Activated naive CD4-positive, alpha-beta T cell treated with anti-CD3 and anti-CD28 coated beads, Interleukin-2, amount 50 U/mL, for 24 hours (primary cell): ENCODE data around the gene METTL14.

Experiments used
- H3K27ac Mint-ChIP-seq: one replicate; pipeline ENCODE4 v1.8.0; 2021; ENCODE audit warnings: mild to moderate bottlenecking, mixed read lengths
- H3K27me3 Mint-ChIP-seq: one replicate; pipeline ENCODE4 v1.8.0; 2021; ENCODE audit warnings: mixed read lengths
- H3K36me3 Mint-ChIP-seq: one replicate; pipeline ENCODE4 v1.8.0; 2021; ENCODE audit warnings: mixed read lengths
- H3K4me1 Mint-ChIP-seq: one replicate; pipeline ENCODE4 v1.8.0; 2021; ENCODE audit warnings: mixed read lengths
- H3K4me3 Mint-ChIP-seq: one replicate; pipeline ENCODE4 v1.8.0; 2021; ENCODE audit warnings: mild to moderate bottlenecking, mixed read lengths
- H3K9me3 Mint-ChIP-seq: one replicate; pipeline ENCODE4 v1.8.0; 2021; ENCODE audit warnings: mixed read lengths

METTL14 gene

DNA sequence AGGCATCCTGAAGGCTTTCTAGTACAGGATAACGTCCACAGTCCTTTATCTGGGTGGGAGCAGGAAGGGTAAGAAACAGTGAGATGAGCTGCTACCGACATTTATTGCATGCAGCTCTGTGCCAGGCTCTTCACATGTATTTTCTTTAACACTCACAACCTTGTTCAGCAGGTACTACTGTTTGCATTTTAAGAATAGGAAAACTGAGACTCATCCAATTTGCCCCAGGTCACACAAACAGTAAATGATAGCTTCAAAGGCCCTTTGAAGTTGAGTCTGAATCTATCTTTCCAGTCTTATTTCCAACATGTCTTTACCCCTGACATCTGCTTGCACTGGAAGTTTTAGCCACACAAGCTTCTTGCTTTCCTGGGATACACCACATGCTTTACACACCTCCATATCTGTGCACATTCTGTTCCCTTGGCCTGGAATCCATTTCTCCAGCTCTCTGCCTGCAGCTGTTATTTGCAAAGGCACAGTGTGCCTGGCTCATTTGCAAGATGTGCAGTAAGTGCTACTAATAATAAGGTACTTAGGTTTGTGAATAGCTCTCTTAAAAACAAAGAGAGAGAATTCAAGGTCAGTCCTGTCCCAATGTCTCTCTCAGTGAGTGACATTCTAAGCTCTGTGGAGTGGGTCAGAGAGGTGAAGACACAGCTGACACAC lies 61.2 kb downstream of the METTL14 start:
- Mint-ChIP-seq H3K4me1 (no peaks in the 10 kb centered on the region), H3K27ac (no peak overlapping the region), H3K36me3 (peaks cover 9% of the 10 kb centered on the region), H3K27me3 (no peaks in the 10 kb centered on the region), H3K4me3 (no peak overlapping the region), H3K9me3 (no peaks in the 10 kb centered on the region)

DNA sequence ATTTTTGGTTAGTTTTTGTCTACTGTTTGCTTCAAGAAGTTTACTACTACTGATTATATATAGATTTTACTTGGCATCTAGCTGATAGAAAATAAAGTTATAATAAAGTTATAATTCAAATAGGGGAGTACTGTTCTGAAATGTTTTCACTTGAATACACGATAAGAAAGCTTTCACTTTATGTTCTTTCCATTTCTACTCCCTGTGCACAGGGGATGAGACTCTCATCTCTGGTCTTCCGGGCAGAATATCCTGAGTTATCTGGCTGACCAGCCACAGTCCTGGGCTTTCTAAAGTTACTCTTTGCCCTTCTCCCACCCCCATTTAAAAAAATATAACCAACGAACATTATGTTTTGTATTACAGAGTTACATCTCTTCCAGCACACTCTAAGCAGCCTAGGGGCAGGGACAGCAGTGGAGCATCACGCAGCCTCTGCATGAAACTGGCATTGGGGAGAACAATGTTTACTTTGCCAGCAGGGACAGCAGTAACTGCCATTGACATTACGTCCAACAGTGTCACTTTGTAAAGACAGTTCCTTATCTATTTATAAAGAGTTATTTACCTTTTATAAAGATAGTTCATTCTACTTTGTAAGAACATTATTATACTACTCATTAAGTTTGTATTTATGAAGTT lies 64.3 kb downstream of the METTL14 start:
- Mint-ChIP-seq H3K4me3 (no peak overlapping the region), H3K27me3 (no peaks in the 10 kb centered on the region), H3K4me1 (no peaks in the 10 kb centered on the region), H3K9me3 (no peaks in the 10 kb centered on the region), H3K36me3 (peaks cover 12% of the 10 kb centered on the region), H3K27ac (no peak overlapping the region)

DNA sequence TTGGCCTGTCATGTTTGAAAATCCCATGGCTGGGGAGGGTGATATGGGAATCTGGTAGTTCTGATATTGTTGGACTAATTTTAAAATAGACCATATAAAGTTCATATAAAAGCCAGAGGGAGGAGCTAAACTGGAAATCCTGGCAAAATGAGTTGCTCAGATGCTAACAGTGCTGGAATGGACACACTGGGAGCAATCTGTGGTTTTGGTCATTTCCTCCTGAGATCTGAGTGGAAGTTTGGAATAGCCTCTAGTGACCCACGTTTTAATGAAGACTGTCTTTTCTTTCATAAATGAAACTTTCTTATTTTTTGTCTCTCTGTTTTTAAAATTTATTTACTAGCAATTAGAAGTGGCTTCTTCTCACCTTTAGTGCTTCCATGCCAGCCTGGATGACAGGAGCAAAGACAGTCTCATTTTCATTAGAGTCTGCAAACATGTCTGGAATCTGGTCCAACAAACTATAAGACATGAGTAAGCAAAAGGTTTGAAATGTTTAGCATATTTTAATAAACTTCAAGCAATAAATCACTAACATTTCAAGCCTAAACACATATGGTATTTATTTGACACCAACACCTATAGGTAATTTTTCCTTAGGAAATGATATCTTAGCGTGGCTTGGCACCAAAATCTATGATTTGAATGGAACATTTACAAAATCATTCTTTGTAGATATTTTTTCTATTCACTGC lies 66.6 kb downstream of the METTL14 start:
- no peak overlapping the region for H3K4me3 Mint-ChIP-seq
- peaks cover 11% of the 10 kb centered on the region for H3K36me3 Mint-ChIP-seq
- no peaks in the 10 kb centered on the region for H3K4me1 Mint-ChIP-seq
- no peaks in the 10 kb centered on the region for H3K27me3 Mint-ChIP-seq
- H3K27ac Mint-ChIP-seq = no peak overlapping the region
- H3K9me3 Mint-ChIP-seq = no peaks in the 10 kb centered on the region

DNA sequence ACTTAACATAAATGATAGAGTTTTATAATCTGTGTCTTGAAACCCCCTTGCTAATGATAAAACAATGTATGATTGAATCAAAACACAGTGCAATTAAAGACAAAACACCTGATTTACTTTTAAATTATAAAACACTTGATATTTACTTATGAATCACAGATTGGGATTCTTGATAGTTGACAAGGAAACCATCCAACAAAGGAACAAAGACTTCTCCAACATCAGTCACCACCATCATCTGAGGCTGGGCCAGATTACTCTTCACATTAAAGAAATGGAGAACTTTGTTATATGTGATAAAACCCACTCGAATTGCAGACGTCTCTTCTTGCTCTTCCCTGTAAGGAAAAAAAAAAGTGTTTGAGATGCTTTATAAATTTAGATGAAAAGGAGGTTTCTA lies 67.4 kb downstream of the METTL14 start:
- Mint-ChIP-seq H3K27me3 (no peaks in the 10 kb centered on the region), H3K4me1 (no peaks in the 10 kb centered on the region), H3K27ac (no peak overlapping the region), H3K9me3 (no peaks in the 10 kb centered on the region), H3K4me3 (no peak overlapping the region), H3K36me3 (peaks cover 12% of the 10 kb centered on the region)

DNA sequence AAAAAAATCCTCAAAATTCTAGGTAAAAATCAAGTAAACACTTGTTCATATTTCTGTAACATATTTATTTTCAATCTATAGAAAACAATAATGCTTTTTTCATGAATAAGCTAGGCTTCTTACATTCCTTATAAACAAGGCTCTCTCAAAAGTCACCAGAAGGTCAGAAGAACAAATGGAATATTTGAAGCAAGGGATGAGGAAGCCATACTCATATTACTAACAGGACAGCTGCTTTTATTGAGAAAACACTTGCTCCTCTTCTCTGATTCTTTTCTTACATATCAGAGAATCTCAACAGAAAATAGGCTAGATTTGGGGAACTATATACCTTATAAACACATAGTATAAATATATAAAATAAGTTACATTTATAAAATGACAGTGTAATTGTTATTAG lies 67.9 kb downstream of the METTL14 start:
- Mint-ChIP-seq H3K4me1 (no peaks in the 10 kb centered on the region), H3K27ac (no peak overlapping the region), H3K27me3 (no peaks in the 10 kb centered on the region), H3K9me3 (no peaks in the 10 kb centered on the region), H3K36me3 (peaks cover 13% of the 10 kb centered on the region), H3K4me3 (no peak overlapping the region)

DNA sequence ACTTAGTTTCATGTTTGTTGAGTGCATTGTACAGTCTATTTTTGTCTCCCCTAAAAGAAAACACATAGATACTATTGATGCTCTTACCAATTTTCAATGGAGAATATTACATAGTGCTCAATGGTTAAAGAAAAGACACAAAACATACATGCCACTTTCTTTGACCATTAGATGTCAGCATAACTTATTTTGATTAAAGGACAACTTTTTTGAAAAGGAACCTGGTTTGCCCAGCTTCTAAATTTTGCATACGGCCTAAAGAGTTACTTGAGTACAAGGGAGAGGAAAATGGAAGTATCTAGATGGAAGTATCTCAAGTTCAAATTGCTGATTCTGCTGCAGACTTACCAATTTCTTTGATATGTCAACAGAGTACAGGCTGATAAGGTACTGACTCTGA lies 68.5 kb downstream of the METTL14 start:
- H3K27ac Mint-ChIP-seq = no peak overlapping the region
- H3K4me1 Mint-ChIP-seq = no peaks in the 10 kb centered on the region
- H3K4me3 Mint-ChIP-seq = no peak overlapping the region
- no peaks in the 10 kb centered on the region for H3K27me3 Mint-ChIP-seq
- peaks cover 13% of the 10 kb centered on the region for H3K36me3 Mint-ChIP-seq
- H3K9me3 Mint-ChIP-seq = no peaks in the 10 kb centered on the region

DNA sequence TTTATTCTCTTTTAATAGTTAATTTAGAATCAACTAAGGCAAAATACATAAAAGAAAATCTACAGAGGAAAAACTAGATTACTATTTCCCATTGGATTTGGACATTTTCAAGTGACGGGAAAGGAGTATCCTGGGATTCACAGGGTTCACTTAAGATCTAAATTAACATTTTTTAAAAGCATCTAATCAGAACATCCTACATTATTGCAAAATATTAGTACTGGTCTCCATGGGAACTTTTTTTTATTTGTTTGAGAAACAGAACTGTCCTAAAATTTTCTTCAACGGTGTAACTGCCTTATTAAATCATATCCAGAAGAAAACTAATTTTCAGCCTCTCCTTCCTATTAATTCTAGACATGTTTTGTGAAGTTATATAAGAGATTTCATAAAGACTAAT lies 69.7 kb downstream of the METTL14 start:
- Mint-ChIP-seq H3K36me3 (peaks cover 11% of the 10 kb centered on the region), H3K4me3 (no peak overlapping the region), H3K9me3 (no peaks in the 10 kb centered on the region), H3K27ac (no peak overlapping the region), H3K27me3 (no peaks in the 10 kb centered on the region), H3K4me1 (no peaks in the 10 kb centered on the region)

DNA sequence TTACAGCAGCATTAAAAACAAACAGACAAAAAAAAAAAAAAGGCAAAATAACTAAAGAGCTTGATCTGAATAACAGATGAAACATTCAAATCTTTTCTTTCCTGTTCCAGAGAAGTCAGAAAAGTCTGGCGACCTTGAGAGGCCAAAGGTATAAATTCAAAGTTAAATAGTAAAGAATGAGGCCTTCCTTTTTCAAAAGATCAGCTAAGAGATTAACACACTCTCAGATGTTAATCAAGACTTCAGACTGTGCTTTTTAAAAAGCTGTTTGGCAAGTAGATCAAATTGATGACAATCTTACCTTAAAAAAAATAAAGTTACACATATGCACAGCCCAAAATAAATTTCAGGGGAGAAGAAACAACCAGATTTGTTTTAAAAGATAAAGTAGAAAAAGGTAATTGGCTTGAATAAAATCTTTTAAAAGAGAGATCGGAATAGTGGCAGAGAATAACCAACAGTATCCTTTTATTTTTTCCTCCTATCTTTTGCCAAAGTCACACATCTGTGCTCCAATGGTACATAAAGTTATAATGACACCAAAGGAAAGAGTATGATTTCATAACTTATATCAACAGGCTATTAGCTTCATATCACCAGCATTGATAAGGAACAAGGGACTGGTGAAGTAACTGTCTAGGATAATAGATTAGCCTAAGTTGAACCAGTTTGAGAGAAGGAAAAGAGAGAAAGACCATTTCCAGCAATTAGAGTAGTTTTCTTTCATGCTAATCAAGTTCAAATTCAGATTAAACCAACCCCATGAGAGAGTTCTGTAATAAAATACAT lies 70.4 kb downstream of the METTL14 start:
- H3K4me3 Mint-ChIP-seq = no peak overlapping the region
- H3K27me3 Mint-ChIP-seq = no peaks in the 10 kb centered on the region
- H3K4me1 Mint-ChIP-seq = no peaks in the 10 kb centered on the region
- H3K9me3 Mint-ChIP-seq = no peaks in the 10 kb centered on the region
- H3K36me3 Mint-ChIP-seq = peaks cover 11% of the 10 kb centered on the region
- H3K27ac Mint-ChIP-seq = no peak overlapping the region

DNA sequence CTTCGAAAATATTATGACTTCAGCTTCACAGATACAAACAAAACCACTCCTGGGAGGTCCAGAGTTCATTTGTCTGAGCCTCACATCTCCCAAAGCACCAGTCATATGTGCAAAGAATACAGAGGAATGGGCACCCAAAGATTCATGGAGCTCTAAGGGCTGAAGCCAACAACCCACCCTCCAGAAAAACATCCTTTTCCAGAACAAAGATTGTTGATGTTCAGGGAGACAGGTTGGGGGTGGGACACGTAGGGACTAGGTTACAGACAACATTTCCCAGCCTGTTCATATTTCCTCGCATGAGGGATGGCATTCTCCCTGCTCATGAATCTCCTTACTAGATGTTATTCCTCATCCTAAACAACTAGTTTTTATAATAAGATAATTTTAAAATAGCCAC lies 71.2 kb downstream of the METTL14 start:
- H3K27ac Mint-ChIP-seq = no peak overlapping the region
- no peaks in the 10 kb centered on the region for H3K9me3 Mint-ChIP-seq
- no peaks in the 10 kb centered on the region for H3K27me3 Mint-ChIP-seq
- no peak overlapping the region for H3K4me3 Mint-ChIP-seq
- H3K4me1 Mint-ChIP-seq = no peaks in the 10 kb centered on the region
- peaks cover 14% of the 10 kb centered on the region for H3K36me3 Mint-ChIP-seq

DNA sequence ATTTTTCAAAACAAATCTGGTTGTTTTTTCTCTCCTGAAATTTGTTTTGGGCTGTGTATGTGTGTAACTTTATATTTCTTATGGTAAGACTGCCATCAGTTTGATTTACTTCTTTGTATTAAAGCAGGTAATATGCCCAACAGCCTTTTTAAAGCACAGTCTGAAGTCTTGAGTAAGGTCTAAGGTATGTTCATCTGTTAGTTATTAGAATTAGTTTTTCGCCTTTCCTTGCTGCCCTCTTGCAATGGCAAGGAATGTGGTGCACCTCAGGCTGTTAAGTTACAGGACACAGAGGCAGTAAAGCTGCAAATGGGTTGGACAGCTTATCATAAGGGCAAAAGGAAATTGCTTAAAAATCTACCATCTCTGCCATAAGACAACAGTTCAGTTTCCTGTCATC lies 71.8 kb downstream of the METTL14 start:
- Mint-ChIP-seq H3K4me3 (no peak overlapping the region), H3K27me3 (no peaks in the 10 kb centered on the region), H3K36me3 (peaks cover 9% of the 10 kb centered on the region), H3K9me3 (no peaks in the 10 kb centered on the region), H3K27ac (no peak overlapping the region), H3K4me1 (no peaks in the 10 kb centered on the region)

DNA sequence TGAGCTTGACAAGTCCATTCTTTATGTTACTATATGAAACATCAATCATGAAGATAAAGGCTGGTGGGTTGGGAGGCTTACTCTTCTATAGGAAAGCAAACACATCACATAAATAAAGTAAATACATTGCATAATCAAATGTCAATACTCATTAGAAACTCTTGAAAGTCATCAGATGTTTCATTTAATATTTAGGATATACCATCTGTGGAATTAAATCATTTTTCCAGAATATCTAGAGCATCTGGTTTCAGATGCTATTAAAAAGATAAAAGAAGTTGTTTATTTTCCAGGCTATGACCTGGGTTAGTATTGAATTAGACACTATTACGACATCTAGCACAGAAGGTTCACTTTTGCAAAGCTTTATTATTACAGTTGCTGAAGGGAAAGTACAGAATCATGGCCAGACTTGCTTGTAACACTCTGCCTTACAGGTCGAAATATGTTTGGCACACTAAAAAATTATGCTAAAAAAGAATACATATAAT lies 72.6 kb downstream of the METTL14 start:
- peaks cover 8% of the 10 kb centered on the region for H3K36me3 Mint-ChIP-seq
- no peak overlapping the region for H3K27ac Mint-ChIP-seq
- H3K4me1 Mint-ChIP-seq = no peaks in the 10 kb centered on the region
- H3K9me3 Mint-ChIP-seq = no peaks in the 10 kb centered on the region
- no peaks in the 10 kb centered on the region for H3K27me3 Mint-ChIP-seq
- H3K4me3 Mint-ChIP-seq = no peak overlapping the region

DNA sequence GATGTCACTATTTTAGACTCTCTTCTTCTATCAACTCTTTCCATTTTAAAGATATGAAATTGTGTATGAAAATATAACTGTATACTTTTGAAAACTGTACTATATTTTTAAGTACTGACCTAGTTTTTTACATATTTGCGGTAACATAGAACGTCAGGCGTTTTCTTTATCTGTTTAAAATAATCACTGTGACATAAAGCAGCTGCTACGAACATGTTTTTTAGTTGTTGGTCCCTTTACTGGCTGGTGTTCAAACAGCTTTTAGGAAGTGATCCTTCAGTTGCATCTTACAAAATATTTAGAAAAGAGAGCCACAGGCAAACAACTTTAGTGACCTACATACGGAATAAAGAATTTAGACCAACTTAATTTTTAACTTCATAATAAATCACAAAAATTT lies 73.1 kb downstream of the METTL14 start:
- Mint-ChIP-seq H3K4me3 (no peak overlapping the region), H3K27ac (no peak overlapping the region), H3K4me1 (no peaks in the 10 kb centered on the region), H3K9me3 (no peaks in the 10 kb centered on the region), H3K36me3 (peaks cover 7% of the 10 kb centered on the region), H3K27me3 (no peaks in the 10 kb centered on the region)

DNA sequence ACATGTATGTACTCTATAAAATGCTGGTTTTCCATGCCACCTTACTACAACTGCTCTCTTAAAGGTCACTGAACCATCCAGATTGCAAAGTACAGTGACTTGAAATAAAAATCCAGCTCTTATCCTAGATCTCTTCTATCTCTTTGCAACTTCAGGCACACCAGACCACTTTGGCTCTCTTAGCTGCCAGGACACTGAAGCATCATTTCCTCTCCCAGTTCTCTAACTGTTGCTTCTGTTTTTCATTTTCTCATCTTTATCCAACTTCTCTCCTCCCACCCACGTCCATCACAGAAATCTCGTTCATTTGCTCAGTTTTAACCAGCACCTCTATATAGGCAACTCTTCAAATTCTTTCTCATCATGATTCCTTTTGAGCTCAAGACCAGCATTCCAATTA lies 74.3 kb downstream of the METTL14 start:
- H3K4me3 Mint-ChIP-seq = no peak overlapping the region
- H3K36me3 Mint-ChIP-seq = peaks cover 14% of the 10 kb centered on the region
- no peaks in the 10 kb centered on the region for H3K27me3 Mint-ChIP-seq
- H3K4me1 Mint-ChIP-seq = no peaks in the 10 kb centered on the region
- H3K27ac Mint-ChIP-seq = no peak overlapping the region
- H3K9me3 Mint-ChIP-seq = no peaks in the 10 kb centered on the region

DNA sequence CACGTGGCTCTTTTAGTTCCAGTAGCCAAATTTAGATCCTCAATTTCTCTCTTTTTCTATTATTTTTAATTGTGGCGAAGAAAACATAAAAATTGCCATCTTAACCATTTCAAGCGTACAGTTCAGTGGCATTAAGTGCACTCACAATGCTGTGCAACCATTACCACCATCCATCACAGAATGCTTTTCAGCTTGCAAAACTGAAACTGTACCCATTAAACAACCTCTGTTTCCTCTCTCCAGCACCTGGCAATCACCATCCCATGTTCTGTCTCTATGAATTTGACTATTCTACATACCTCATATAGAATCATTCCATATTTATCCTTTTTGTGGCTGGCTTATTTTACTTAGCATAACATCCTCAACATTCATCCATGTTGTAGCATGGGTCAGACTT lies 74.9 kb downstream of the METTL14 start:
- Mint-ChIP-seq H3K27ac (no peak overlapping the region), H3K27me3 (no peaks in the 10 kb centered on the region), H3K4me3 (no peak overlapping the region), H3K4me1 (no peaks in the 10 kb centered on the region), H3K9me3 (no peaks in the 10 kb centered on the region), H3K36me3 (peaks cover 14% of the 10 kb centered on the region)

DNA sequence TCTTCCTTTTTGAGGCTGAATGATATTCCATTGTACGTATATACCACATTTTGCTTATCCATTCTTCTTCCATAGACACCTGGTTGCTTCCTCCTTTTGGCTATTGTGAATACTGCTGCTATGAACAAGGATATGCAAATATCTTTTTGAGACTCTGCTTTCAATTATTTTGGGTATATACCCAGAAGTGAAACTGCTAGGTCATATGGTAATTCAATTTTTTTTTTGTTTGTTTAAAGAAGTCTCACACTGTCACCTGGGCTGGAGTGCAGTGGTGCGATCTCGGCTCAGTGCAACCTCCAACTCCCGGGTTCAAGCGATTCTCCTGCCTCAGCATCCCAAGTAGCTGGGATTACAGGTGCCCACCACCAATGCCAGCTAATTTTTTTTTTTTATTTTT lies 75.3 kb downstream of the METTL14 start:
- H3K27ac Mint-ChIP-seq = no peak overlapping the region
- H3K36me3 Mint-ChIP-seq = peaks cover 14% of the 10 kb centered on the region
- no peaks in the 10 kb centered on the region for H3K4me1 Mint-ChIP-seq
- no peaks in the 10 kb centered on the region for H3K27me3 Mint-ChIP-seq
- H3K4me3 Mint-ChIP-seq = no peak overlapping the region
- H3K9me3 Mint-ChIP-seq = no peaks in the 10 kb centered on the region
